KBM-7 (cell line): ENCODE results near the gene POLN.
"Not testable (repeated sequence)": the region's sequence is repeated elsewhere in the genome, so short reads cannot be mapped to it uniquely, and the experiment has no call there.

Experiments
- DNase-seq: peaks from one replicate; pipeline ENCODE4 v3.0.0-alpha.2; 2015
- in situ Hi-C: fragments of 300-500 bp; cut with MboI; formaldehyde crosslinking; loops from 2 replicates; pipeline ENCODE4 v1.14.3; 2020; ENCODE audit warnings: low sequenced_read_pairs, low pct_unique_long_range_greater_than_20kb, mixed read lengths

POLN gene

DNA sequence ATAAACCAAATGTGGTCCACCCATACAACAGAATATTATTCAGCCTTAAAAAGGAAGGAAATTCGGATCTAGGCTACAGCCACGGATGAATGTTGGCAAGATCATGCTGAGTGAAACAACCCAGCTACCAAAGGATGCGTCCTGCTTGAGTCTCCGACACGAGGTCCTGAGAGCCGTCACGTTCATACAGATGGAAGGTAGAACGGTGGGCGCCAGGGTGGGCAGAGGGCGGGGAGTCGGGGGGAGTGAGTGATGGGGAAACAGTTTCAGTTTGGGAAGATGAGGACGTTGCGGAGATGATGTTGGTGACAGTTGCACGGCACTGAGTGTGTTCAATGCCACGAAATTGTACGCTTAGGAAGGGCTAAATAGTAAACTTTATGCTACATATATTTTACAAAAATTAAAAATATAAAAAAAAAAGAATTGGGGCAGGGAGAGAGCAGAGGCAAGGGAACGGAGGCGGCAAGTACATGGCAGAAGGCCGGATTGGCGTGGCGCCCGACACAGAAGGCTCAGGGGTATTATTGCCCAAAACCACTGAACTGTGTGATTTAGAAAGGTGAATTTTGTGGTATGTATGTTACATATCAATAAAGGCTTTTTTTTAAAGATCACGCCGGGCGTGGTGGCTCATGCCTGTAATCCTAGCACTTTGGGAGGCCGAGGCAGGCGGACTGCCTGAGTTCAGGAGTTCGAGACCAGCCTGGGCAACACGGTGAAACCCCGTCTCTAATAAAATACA, 34.8 kb upstream of the POLN start:
- no peak for DNase-seq
- in situ Hi-C loops = no loop called here

DNA sequence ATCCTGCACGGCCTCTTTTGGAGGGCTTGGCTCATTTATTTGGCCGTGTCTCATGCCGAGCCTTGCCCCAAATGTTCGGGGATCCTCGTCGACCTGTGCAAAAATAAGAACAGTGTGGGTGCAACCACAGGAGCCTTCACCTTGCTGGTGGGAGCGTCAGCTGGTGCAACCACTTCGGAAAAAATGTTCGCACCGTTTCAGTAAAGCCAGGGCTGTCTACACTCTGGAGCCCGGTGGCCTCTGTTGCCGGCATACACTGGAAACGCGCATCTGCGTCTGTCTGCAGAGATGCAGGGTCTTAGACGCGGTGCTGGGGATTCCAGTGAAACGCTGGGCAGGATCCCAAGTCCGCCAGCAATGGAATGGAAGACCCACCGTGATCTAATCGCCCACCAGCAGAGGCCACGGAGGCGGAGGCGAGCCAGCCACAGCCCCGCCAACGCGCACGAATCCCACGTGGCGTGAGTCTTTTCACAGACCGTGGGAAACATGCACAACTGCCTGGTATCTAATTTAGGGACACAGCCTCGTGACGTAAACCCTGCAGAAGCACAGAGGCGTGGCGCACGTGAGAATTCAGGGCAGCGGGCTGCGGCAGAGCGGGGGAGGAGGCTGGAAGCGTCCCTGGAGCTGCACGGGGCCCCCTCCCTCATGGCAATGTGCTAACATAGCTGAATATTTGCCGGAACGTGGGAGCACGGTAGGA, 33.8 kb upstream of the POLN start:
- DNase-seq = no peak
- in situ Hi-C loops = no loop called here

- DNase-seq, in situ Hi-C loops: not testable (repeated sequence)
These were observed 33.1 kb upstream of the POLN start for GRCh38 chr4:2275044-2275397.

DNA sequence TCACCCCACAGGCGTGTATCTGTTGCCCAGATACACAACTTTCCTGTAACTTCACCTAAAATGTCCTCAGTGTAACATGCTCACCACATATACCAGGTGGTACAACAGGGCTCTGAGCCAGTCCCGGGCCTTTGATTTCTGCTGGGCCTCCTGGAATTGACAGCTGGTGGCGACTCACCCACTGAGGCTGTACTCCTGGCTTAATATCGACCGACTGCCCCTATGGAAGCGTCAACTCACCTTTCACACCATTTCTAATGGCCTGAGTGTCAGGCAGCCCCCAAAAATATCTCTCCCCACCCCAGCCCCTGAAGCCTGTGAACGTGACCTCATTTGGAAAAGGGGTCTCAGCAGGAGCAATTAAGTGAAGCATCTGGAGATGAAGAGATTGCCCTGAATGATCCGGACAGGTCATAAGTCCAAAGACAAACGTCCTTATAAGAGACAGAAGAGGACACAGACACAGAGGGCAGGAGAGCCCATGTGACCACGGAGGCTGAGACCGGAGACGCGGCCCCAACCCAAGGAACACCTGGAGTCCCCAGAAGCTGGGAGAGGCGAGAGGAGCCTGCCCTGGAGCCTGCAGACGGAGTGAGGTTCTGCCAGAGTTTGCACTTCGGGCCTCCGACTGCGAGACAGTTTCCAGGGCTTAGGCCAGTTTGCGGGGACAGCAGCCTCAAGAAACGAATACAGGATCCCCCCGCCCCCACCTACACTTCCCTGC, 32.6 kb upstream of the POLN start:
- in situ Hi-C loops = no loop called here
- DNase-seq = no peak

DNA sequence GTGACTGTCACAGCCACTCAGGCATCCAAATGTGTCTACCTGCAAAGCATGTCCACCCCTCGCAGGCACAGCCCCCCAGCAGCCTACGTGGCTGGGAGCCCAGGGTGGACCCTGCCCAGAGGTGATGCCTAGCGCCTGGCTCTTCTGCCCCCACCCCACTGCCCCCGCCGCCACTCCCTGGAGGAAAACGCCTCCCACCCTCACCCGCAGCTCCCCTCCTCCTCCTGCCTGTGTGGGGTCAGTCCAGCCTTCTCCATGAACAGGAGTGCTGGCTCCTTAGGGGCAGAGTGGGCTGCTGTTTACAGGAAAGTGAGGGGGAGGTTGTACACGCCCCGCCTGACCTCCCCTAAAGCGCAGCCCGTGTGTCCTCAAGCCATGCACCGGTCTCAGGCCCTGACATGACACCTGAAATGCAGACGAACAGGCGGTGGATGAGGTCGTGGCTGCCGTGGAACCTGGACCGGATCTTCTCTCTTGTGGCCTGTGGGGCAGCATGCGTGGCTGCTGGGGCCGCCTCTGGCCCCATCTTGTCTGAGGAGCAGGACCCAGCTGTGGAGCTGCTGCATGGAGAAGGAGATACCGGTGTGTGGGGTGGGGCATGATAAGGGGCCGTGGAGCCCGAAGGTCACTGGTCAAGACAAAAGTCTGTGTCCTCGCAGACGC, 31.9 kb upstream of the POLN start:
- no peak for DNase-seq
- in situ Hi-C loops = no loop called here

GRCh38 chr4:2273221-2273620, 31.3 kb upstream of the POLN start:
- no peak for DNase-seq
- in situ Hi-C loops = no loop called here

DNA sequence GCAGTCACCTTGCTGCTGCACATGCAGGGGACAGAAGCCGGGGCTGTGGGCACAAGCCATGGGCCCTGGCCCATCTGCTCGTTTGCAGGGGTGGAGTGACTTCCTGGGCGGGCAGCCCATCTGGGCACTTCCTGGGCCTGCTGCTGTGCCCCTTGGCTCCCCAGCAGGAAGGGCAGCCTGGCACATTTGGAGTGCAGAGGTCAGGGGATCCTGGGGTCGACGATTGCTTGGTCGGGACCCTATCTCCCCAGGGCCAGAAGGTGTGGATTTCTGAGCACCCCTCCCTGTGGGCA, 30.9 kb upstream of the POLN start:
- in situ Hi-C loops = no loop called here
- no peak for DNase-seq

- no peak for DNase-seq
- in situ Hi-C loops = no loop called here
These were observed 30.3 kb upstream of the POLN start for GRCh38 chr4:2272026-2272827.

- no peak for DNase-seq
- in situ Hi-C loops = no loop called here
These were observed 29.5 kb upstream of the POLN start for GRCh38 chr4:2271279-2272025.

GRCh38 chr4:2270341-2271165, 28.6 kb upstream of the POLN start:
- in situ Hi-C loops = no loop called here
- DNase-seq = no peak

- in situ Hi-C loops = no loop called here
- DNase-seq = no peak
These were observed 27.8 kb upstream of the POLN start for GRCh38 chr4:2269618-2270163.

- DNase-seq = no peak
- in situ Hi-C loops = no loop called here
These were observed 27.2 kb upstream of the POLN start for GRCh38 chr4:2269206-2269531.

DNA sequence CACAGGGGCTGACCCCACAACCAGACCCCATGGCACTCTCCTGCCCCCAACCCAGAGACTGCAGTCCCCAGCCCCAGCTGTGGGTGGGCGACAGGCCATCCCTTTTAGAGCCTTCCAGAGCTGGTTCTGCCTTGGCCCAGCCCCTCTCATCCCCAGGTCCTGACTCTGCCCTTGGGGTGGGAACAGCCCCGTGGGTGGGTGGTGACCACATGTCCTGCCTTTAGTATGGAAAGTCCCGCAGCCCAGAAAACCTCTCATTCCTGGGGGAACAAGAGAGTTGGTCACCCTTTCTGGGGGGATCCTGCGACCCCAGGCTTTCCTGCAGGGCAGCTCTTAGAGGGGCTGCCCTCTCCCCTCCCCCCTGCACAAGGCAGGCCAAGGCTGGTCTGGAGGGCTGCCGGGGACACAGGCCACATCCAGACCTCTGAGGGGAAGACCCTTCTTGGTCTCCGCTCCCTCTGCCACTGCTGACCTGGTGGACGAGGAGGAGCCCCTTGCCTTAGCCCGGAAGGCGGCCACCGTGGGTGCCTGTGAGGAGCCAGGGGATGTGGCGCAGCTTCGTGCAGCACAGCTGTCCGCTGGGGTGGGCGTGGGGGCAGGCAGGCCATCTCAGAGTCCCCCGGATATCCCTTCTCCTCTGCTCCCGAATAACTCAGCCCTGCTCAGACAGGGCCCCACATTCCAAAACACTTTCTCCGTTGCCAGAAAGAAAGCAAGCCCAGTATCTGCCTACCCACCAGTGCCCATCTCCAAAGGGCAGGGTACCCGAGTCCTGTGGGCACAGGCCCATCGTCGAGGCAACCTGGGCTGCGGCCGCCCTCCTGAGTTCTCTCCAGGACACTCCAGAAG, 26.7 kb upstream of the POLN start:
- in situ Hi-C loops = no loop called here
- no peak for DNase-seq

- no peak for DNase-seq
- in situ Hi-C loops = no loop called here
These were observed 25.9 kb upstream of the POLN start for GRCh38 chr4:2267841-2268240.

DNA sequence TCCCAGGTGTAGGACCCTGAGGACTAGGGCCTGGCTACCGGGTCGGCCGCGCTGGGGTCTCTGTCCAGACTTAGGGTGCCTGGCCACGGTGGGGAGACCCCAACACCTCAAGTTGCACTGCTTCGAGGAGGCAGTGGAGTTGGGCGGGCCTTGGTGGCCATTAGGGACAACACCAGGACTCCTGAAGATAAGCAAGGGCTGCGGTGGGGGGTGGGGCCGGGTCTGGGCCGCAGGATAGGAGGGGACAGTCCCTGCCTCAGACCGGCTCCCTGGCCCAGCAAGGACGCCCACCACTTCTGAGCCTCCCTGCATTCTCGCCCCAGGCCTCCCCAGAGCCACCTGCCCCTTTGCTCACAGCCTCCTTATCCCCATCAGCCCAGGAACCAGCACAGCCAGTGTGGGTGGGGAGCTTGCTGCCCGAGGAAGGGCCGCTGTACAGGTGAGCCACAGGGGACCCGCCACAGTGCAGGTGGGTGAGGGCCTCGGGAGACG, 25.4 kb upstream of the POLN start:
- DNase-seq = no peak
- in situ Hi-C loops = no loop called here

GRCh38 chr4:2266821-2267220, 24.9 kb upstream of the POLN start:
- in situ Hi-C loops = no loop called here
- no peak for DNase-seq

DNA sequence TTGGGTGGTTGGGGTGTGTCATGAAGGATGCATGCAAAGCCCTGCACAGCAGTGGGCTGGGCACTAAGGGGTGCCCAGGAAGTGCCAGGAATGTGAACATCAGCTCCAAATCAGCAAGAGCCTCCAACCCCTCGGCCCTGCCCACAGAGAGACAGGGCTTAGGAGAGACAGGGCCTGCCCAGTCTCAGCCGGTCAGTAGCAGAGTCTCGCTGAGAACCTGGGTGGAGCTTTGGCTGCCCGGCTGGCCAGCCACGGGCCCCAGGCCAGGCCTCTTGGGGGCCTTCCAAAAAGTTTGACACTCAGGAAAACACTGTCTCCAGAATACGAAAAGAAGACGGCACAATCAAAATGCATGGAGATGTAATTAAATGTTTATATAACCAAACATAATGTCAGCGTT, 24.3 kb upstream of the POLN start:
- no peak for DNase-seq
- in situ Hi-C loops = no loop called here
